Measurements from ENCODE around the gene RUSF1. TPM values are rescaled to one million over a fixed set of nuclear protein-coding genes. Genes with fewer than 3 reads are reported as not detected.

RUSF1 gene
- total and polyA plus RNA-seq, 2 experiments from 2014 or later, result 34.6 to 74.0 TPM

DNA sequence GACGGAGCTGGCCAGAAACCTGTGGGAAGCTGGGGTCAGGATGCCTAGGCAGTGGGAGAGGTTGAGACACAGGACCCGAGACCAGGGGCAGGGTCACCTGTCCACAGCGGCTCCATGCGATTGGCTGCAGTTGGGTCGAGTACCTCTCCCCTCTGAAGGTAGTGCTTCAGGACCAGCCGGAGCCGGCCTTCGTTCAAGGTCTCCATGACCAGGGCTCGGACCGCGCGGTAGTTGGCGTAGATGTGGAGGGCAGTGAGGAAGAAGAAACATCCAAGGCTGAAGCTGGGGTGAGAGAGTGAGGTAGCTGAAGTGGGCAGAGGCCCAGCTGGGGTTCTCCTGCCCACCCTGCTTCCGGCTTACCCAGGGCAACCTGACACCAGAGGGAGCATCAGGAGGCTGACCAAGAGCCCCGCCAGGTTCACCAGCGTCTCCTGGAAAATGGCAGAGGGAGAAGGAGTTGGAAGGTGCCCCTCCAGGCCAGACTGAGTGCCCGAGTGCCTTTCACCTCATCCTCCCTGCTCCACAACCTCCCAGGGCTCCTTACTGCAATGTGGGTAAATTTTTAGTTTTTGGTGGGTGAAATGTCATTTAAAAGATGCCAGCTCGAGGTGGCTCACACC is 14.6 kb downstream of the RUSF1 start:
- no peak overlapping the region for H3K27ac ChIP-seq
- in situ Hi-C loops (cut with MboI), result no loop called here
- no peaks in the 10 kb centered on the region; the same call in 1 of the 2 replicates for H3K36me3 ChIP-seq (ENCODE audit: low read depth)
- no peak overlapping the region for H2AFZ ChIP-seq
- 91 to 96% methylated on average over 17 to 18 of the region's 18 CpGs for WGBS, 2 experiments (ENCODE audit: low coverage in 1 of 2, low lambda C conversion rate in 2 of 2, missing lambda C conversion rate in 2 of 2)
- no peak overlapping the region for H3K9ac ChIP-seq
- DNase-seq, result no peak
- no peaks in the 10 kb centered on the region for H3K4me1 ChIP-seq (ENCODE audit: insufficient read depth)
- H3K4me2 ChIP-seq (ENCODE audit: unreplicated experiment), result no peak overlapping the region
- no peaks in the 10 kb centered on the region for H4K20me1 ChIP-seq (ENCODE audit: insufficient read depth)
- no peaks in the 10 kb centered on the region for H3K27me3 ChIP-seq (replicated peaks; ENCODE audit: insufficient read depth)
- no peaks in the 10 kb centered on the region for H3K9me3 ChIP-seq (ENCODE audit: low read depth)
- H3K9me2 ChIP-seq (ENCODE audit: insufficient read depth), result no peaks in the 10 kb centered on the region
- H3K4me3 ChIP-seq, result no peak overlapping the region
- no peak for TF ChIP-seq EZH2 (IDR thresholded peaks at IDR 0.05; ENCODE audit: insufficient read depth, poor library complexity, severe bottlenecking)
- no peak for TF ChIP-seq EZH2phosphoT487 (IDR thresholded peaks at IDR 0.05; ENCODE audit: insufficient read depth, low read depth)
- H3K79me2 ChIP-seq (ENCODE audit: insufficient read depth), result no peaks in the 10 kb centered on the region
- H3F3A ChIP-seq (ENCODE audit: insufficient read depth), result no peaks in the 10 kb centered on the region

DNA sequence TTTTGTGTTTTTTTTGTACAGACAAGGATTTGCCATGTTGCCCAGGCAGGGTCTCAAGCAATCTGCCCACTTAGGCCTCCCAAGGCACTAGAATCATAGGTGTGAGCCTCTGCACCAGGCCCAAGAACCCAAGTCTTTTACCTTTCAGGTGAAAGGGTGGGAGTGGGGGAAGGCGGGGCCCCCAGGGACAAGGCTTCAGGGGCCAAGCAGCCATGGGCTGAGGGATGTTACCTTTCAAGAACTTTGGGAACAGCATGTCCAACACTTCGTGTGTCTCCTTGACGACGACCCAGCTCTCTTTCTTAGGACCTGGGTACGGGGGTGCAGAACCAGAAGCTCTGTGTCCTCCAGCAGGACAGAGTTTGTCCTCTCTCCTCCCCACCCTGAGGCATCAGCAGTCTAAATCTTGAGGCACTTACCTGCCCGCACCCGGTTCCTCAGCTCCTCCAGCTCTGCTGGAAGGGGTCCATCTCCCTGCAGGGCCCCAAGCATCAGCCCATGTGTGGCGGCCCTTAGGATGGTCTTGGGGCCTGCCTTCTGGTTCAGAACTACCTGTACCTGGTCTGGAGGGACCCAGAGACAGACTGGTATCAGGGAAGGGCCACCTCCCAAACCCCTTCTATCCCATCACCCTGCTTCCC is 16.3 kb downstream of the RUSF1 start:
- no peaks in the 10 kb centered on the region for H3K9me2 ChIP-seq (ENCODE audit: insufficient read depth)
- no peaks in the 10 kb centered on the region for H4K20me1 ChIP-seq (ENCODE audit: insufficient read depth)
- in situ Hi-C loops (cut with MboI), result no loop called here
- no peak overlapping the region for H3K27ac ChIP-seq
- no peak overlapping the region for H3K4me2 ChIP-seq (ENCODE audit: unreplicated experiment)
- H3K4me3 ChIP-seq, result no peak overlapping the region
- TF ChIP-seq EZH2 (IDR thresholded peaks at IDR 0.05; ENCODE audit: insufficient read depth, poor library complexity, severe bottlenecking), result no peak
- no peak for TF ChIP-seq EZH2phosphoT487 (IDR thresholded peaks at IDR 0.05; ENCODE audit: insufficient read depth, low read depth)
- DNase-seq, result no peak
- no peak overlapping the region for H3K9ac ChIP-seq
- no peaks in the 10 kb centered on the region; the same call in 1 of the 2 replicates for H3K36me3 ChIP-seq (ENCODE audit: low read depth)
- H3K27me3 ChIP-seq (replicated peaks; ENCODE audit: insufficient read depth), result peaks cover 8% of the 10 kb centered on the region; the same call in 1 of the 2 replicates
- 0 out of 2 replicates have a peak, but pooled peaks cover 13% of the 10 kb centered on the region for H3K4me1 ChIP-seq (ENCODE audit: insufficient read depth)
- no peak overlapping the region for H2AFZ ChIP-seq
- H3F3A ChIP-seq (ENCODE audit: insufficient read depth), result no peaks in the 10 kb centered on the region
- no peaks in the 10 kb centered on the region for H3K79me2 ChIP-seq (ENCODE audit: insufficient read depth)
- 82 to 92% methylated on average over 7 to 8 of the region's 8 CpGs for WGBS, 2 experiments (ENCODE audit: low coverage in 1 of 2, low lambda C conversion rate in 2 of 2, missing lambda C conversion rate in 2 of 2)
- H3K9me3 ChIP-seq (ENCODE audit: low read depth), result no peaks in the 10 kb centered on the region

DNA sequence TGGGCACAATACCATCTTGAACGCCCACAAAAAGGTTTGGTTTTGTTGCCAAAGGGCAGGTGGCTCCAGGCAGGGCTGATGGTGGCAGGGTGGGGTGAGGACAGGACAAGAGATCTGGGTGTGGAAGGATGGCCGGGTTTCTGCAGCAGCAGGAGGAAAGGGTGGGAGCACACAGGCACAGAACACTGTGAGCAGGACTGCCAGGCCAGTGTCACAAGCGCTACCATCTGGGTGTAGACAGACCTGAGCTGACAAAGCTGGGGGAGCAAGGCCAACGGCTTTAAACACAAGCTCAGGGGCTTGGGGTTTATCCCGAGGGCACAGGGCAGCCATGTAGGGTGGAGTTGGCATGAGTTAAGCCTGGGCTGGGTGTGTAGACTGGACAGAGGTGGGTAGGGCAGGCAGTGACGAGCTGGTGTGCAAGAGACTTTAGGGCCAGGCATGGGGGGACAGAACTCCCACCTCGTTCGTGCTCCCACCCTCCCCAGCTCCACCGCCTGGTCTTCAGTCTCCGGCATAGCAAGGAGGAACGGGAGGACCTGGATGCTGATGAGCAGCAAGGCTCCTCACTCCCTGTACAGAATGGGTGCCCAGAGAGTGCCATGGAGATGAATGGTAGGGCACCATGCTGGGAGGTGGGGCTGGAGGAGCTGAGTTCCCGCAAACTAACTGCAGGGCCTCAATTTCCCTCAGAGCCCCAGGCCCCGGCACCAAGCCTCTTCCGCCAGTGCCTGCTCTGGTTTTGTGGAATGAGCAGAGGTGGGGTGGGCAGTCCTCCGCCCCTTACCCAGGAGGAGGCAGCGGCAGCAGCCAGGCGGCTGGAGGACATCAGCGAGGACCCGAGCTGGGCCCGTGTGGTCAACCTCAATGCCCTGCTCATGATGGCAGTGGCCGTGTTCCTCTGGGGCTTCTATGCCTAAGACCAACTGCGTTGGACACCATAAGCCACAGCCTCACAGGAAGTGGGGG is 18.3 kb downstream of the RUSF1 start:
- Histone ChIP-seq H3K27me3 (replicated peaks; ENCODE audit: insufficient read depth) (peaks cover 8% of the 10 kb centered on the region; the same call in 1 of the 2 replicates), H3K4me2 (ENCODE audit: unreplicated experiment) (no peak overlapping the region), H3K79me2 (ENCODE audit: insufficient read depth) (no peaks in the 10 kb centered on the region), H3K9me2 (ENCODE audit: insufficient read depth) (no peaks in the 10 kb centered on the region), H2AFZ (no peak overlapping the region), H3F3A (ENCODE audit: insufficient read depth) (no peaks in the 10 kb centered on the region), H4K20me1 (ENCODE audit: insufficient read depth) (no peaks in the 10 kb centered on the region), H3K9me3 (ENCODE audit: low read depth) (no peaks in the 10 kb centered on the region), H3K9ac (no peak overlapping the region), H3K4me1 (ENCODE audit: insufficient read depth) (0 out of 2 replicates have a peak, but pooled peaks cover 13% of the 10 kb centered on the region), H3K4me3 (no peak overlapping the region), H3K36me3 (ENCODE audit: low read depth) (no peaks in the 10 kb centered on the region; the same call in 1 of the 2 replicates), H3K27ac (no peak overlapping the region)
- TF ChIP-seq EZH2 (IDR thresholded peaks at IDR 0.05; ENCODE audit: insufficient read depth, poor library complexity, severe bottlenecking) (no peak), EZH2phosphoT487 (IDR thresholded peaks at IDR 0.05; ENCODE audit: insufficient read depth, low read depth) (no peak)
- no peak for DNase-seq
- in situ Hi-C loops (cut with MboI), result no loop called here
- WGBS, 2 experiments (ENCODE audit: low coverage in 1 of 2, low lambda C conversion rate in 2 of 2, missing lambda C conversion rate in 2 of 2), result 77 to 80% methylated on average over 22 of the region's 22 CpGs

DNA sequence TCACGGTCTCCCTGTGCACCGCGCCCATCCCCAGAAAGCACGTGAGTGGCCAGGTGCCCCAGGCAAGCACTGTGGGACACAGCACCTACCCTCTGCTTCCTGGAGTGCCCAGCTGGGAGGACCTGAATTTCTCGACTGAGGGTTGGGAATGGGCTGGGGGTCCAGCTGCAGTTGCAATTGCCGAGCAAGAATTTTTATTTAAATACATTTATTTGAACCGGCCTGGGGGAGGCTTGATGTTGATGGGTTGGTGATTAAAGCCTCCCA is 19.0 kb downstream of the RUSF1 start:
- in situ Hi-C loops (cut with MboI), result no loop called here
- Histone ChIP-seq H3K9me2 (ENCODE audit: insufficient read depth) (no peaks in the 10 kb centered on the region), H3K27ac (no peak overlapping the region), H3F3A (ENCODE audit: insufficient read depth) (no peaks in the 10 kb centered on the region), H3K9ac (no peak overlapping the region), H3K27me3 (replicated peaks; ENCODE audit: insufficient read depth) (peaks cover 8% of the 10 kb centered on the region; the same call in 1 of the 2 replicates), H3K79me2 (ENCODE audit: insufficient read depth) (no peaks in the 10 kb centered on the region), H3K9me3 (ENCODE audit: low read depth) (no peaks in the 10 kb centered on the region), H3K4me1 (ENCODE audit: insufficient read depth) (0 out of 2 replicates have a peak, but pooled peaks cover 13% of the 10 kb centered on the region), H3K4me3 (no peak overlapping the region), H3K36me3 (ENCODE audit: low read depth) (no peaks in the 10 kb centered on the region; the same call in 1 of the 2 replicates), H2AFZ (no peak overlapping the region), H3K4me2 (ENCODE audit: unreplicated experiment) (no peak overlapping the region), H4K20me1 (ENCODE audit: insufficient read depth) (no peaks in the 10 kb centered on the region)
- WGBS, 2 experiments (ENCODE audit: low coverage in 1 of 2, low lambda C conversion rate in 2 of 2, missing lambda C conversion rate in 2 of 2), result 72 to 77% methylated on average over 7 of the region's 7 CpGs
- no peak for DNase-seq
- TF ChIP-seq EZH2 (IDR thresholded peaks at IDR 0.05; ENCODE audit: insufficient read depth, poor library complexity, severe bottlenecking) (no peak), EZH2phosphoT487 (IDR thresholded peaks at IDR 0.05; ENCODE audit: insufficient read depth, low read depth) (no peak)
